HAP-1 (cell line): ENCODE measurements around the gene ROPN1B.

Source experiments
- DNase-seq, 2 experiments: peaks; one replicate each; pipeline ENCODE4 v3.0.0-alpha.2; 2016 to 2020; ENCODE audit warnings: low spot score in 2 of 2
- H3K27me3 ChIP-seq: fragments of 250-450 bp; sonication (Bioruptor Pico); 2 replicates; pipeline ENCODE4 v1.5.1; 2020; ENCODE audit warnings: low read depth, mild to moderate bottlenecking, moderate library complexity
- H3K36me3 ChIP-seq: fragments of 250-450 bp; sonication (Bioruptor Pico); replicated peaks from 2 replicates; pipeline ENCODE4 v1.5.1; 2020; ENCODE audit warnings: mild to moderate bottlenecking
- H3K4me1 ChIP-seq: fragments of 250-450 bp; sonication (Bioruptor Pico); 2 replicates; pipeline ENCODE4 v1.5.1; 2020; ENCODE audit warnings: mild to moderate bottlenecking
- H3K4me3 ChIP-seq: fragments of 250-450 bp; sonication (Bioruptor Pico); 2 replicates; pipeline ENCODE4 v1.5.1; 2020; ENCODE audit warnings: mild to moderate bottlenecking, moderate library complexity
- H3K9me3 ChIP-seq: fragments of 250-450 bp; sonication (Bioruptor Pico); 2 replicates; pipeline ENCODE4 v1.5.1; 2020; ENCODE audit warnings: mild to moderate bottlenecking, moderate library complexity
- in situ Hi-C: fragments of 300-500 bp; cut with MboI; formaldehyde crosslinking; loops from 3 replicates; pipeline ENCODE4 v1.14.3; 2020; ENCODE audit warnings: low sequenced_read_pairs, inconsistent platforms, mixed read lengths

ROPN1B gene

GRCh38 chr3:126004692-126005091, 35.7 kb downstream of the ROPN1B start:
- Histone ChIP-seq H3K4me3 (no peak overlapping the region), H3K36me3 (no peaks in the 10 kb centered on the region; the same call in 1 of the 2 replicates), H3K4me1 (no peaks in the 10 kb centered on the region), H3K9me3 (no peaks in the 10 kb centered on the region), H3K27me3 (no peaks in the 10 kb centered on the region)
- in situ Hi-C loops, result no loop called here
- no peak for DNase-seq

- in situ Hi-C loops, result no loop called here
- no peak overlapping the region for H3K4me3 ChIP-seq
These were observed 37.0 kb downstream of the ROPN1B start for GRCh38 chr3:126005951-126006350.

GRCh38 chr3:126008219-126008618, 39.2 kb downstream of the ROPN1B start:
- Histone ChIP-seq H3K4me3 (no peak overlapping the region), H3K4me1 (no peaks in the 10 kb centered on the region), H3K36me3 (no peaks in the 10 kb centered on the region; the same call in 1 of the 2 replicates), H3K9me3 (no peaks in the 10 kb centered on the region), H3K27me3 (no peaks in the 10 kb centered on the region)
- no peak for DNase-seq
- in situ Hi-C loops, result no loop called here

More at GRCh38 chr3:126005951-126006350, 37.0 kb downstream of the ROPN1B start:
- no peaks in the 10 kb centered on the region for H3K4me1 ChIP-seq
- no peaks in the 10 kb centered on the region for H3K9me3 ChIP-seq
- no peaks in the 10 kb centered on the region for H3K27me3 ChIP-seq
- DNase-seq, result no peak
- no peaks in the 10 kb centered on the region; the same call in 1 of the 2 replicates for H3K36me3 ChIP-seq

- Histone ChIP-seq H3K9me3 (no peaks in the 10 kb centered on the region), H3K36me3 (no peaks in the 10 kb centered on the region; the same call in 1 of the 2 replicates), H3K4me1 (no peaks in the 10 kb centered on the region), H3K27me3 (no peaks in the 10 kb centered on the region), H3K4me3 (no peak overlapping the region)
- in situ Hi-C loops, result no loop called here
- DNase-seq, result no peak
These were observed 40.2 kb downstream of the ROPN1B start for GRCh38 chr3:126009181-126009580.

GRCh38 chr3:126013751-126014156, 44.8 kb downstream of the ROPN1B start:
- H3K36me3 ChIP-seq, result no peaks in the 10 kb centered on the region
- no peak for DNase-seq
- H3K27me3 ChIP-seq, result no peaks in the 10 kb centered on the region
- H3K4me1 ChIP-seq, result no peaks in the 10 kb centered on the region
- H3K4me3 ChIP-seq, result no peak overlapping the region
- no peaks in the 10 kb centered on the region for H3K9me3 ChIP-seq
- in situ Hi-C loops, result no loop called here

- H3K4me3 ChIP-seq, result no peak overlapping the region
- no peak for DNase-seq
- H3K9me3 ChIP-seq, result no peaks in the 10 kb centered on the region
- in situ Hi-C loops, result no loop called here
- H3K4me1 ChIP-seq, result no peaks in the 10 kb centered on the region
- H3K27me3 ChIP-seq, result no peaks in the 10 kb centered on the region
- no peaks in the 10 kb centered on the region for H3K36me3 ChIP-seq
These were observed 45.3 kb downstream of the ROPN1B start for GRCh38 chr3:126014252-126014651.

GRCh38 chr3:126015075-126015474, 46.1 kb downstream of the ROPN1B start:
- Histone ChIP-seq H3K27me3 (no peaks in the 10 kb centered on the region), H3K9me3 (no peaks in the 10 kb centered on the region), H3K4me1 (no peaks in the 10 kb centered on the region), H3K4me3 (no peak overlapping the region), H3K36me3 (no peaks in the 10 kb centered on the region)
- DNase-seq, result no peak
- in situ Hi-C loops, result no loop called here

GRCh38 chr3:126016616-126017015, 47.6 kb downstream of the ROPN1B start:
- 0 out of 2 replicates have a peak, but pooled peaks cover under 1% of the 10 kb centered on the region for H3K4me1 ChIP-seq
- no peak for DNase-seq
- H3K36me3 ChIP-seq, result no peaks in the 10 kb centered on the region
- no peaks in the 10 kb centered on the region for H3K9me3 ChIP-seq
- H3K4me3 ChIP-seq, result no peak overlapping the region
- in situ Hi-C loops, result no loop called here
- H3K27me3 ChIP-seq, result no peaks in the 10 kb centered on the region

- Histone ChIP-seq H3K36me3 (no peaks in the 10 kb centered on the region), H3K9me3 (no peaks in the 10 kb centered on the region), H3K27me3 (no peaks in the 10 kb centered on the region), H3K4me3 (no peak overlapping the region), H3K4me1 (0 out of 2 replicates have a peak, but pooled peaks cover 4% of the 10 kb centered on the region)
- in situ Hi-C loops, result no loop called here
- DNase-seq, result no peak
These were observed 48.4 kb downstream of the ROPN1B start for GRCh38 chr3:126017362-126017761.

GRCh38 chr3:126018545-126018944, 49.6 kb downstream of the ROPN1B start:
- no peaks in the 10 kb centered on the region for H3K27me3 ChIP-seq
- no peaks in the 10 kb centered on the region for H3K9me3 ChIP-seq

GRCh38 chr3:126018995-126019394, 50.0 kb downstream of the ROPN1B start:
- Histone ChIP-seq H3K27me3 (no peaks in the 10 kb centered on the region), H3K36me3 (no peaks in the 10 kb centered on the region), H3K4me3 (no peak overlapping the region), H3K9me3 (no peaks in the 10 kb centered on the region), H3K4me1 (0 out of 2 replicates have a peak, but pooled peaks cover 4% of the 10 kb centered on the region)
- in situ Hi-C loops, result no loop called here
- DNase-seq, result no peak

More at GRCh38 chr3:126018545-126018944, 49.6 kb downstream of the ROPN1B start:
- H3K36me3 ChIP-seq, result no peaks in the 10 kb centered on the region
- no peak for DNase-seq
- in situ Hi-C loops, result no loop called here
- H3K4me1 ChIP-seq, result 0 out of 2 replicates have a peak, but pooled peaks cover 4% of the 10 kb centered on the region
- H3K4me3 ChIP-seq, result no peak overlapping the region

GRCh38 chr3:126019683-126020082, 50.7 kb downstream of the ROPN1B start:
- in situ Hi-C loops, result no loop called here
- Histone ChIP-seq H3K27me3 (no peaks in the 10 kb centered on the region), H3K36me3 (no peaks in the 10 kb centered on the region), H3K4me3 (no peak overlapping the region), H3K4me1 (0 out of 2 replicates have a peak, but pooled peaks cover 4% of the 10 kb centered on the region), H3K9me3 (no peaks in the 10 kb centered on the region)
- DNase-seq, result no peak

- Histone ChIP-seq H3K4me3 (no peak overlapping the region), H3K36me3 (no peaks in the 10 kb centered on the region), H3K9me3 (no peaks in the 10 kb centered on the region), H3K4me1 (0 out of 2 replicates have a peak, but pooled peaks cover 4% of the 10 kb centered on the region), H3K27me3 (no peaks in the 10 kb centered on the region)
- in situ Hi-C loops, result no loop called here
- no peak for DNase-seq
These were observed 52.2 kb downstream of the ROPN1B start for GRCh38 chr3:126021224-126021623.

- DNase-seq, result no peak
- Histone ChIP-seq H3K27me3 (no peaks in the 10 kb centered on the region), H3K4me3 (no peak overlapping the region), H3K36me3 (no peaks in the 10 kb centered on the region), H3K9me3 (no peaks in the 10 kb centered on the region), H3K4me1 (0 out of 2 replicates have a peak, but pooled peaks cover 4% of the 10 kb centered on the region)
- in situ Hi-C loops, result no loop called here
These were observed 52.7 kb downstream of the ROPN1B start for GRCh38 chr3:126021702-126022101.
